Measurements from ENCODE around the gene CTNND2.

CTNND2 gene

DNA sequence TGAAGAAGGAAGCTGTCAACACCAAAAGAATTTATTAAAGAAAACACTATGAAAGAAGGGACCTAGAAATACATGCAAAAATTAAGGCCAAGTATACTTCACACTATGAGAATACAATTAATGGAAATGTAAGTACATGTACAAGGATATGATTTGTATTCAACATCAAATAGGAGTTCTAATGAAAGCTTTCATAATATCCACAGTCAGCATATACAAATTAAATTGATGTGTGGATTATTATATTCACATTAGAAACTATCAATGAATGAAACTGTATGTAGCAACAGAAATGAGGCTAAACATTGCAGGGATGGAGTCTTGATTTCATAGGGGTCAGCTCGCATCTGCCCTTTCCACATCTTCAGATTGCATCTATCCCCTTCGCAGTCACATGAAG lies 401.5 kb downstream of the CTNND2 start:
- Histone ChIP-seq H3K4me1 (ENCODE audit: control insufficient read depth, insufficient read depth, low read length) (no peaks in the 10 kb centered on the region), H3K4me3 (ENCODE audit: low read depth, low read length) (no peak overlapping the region), H3K9me3 (ENCODE audit: control insufficient read depth, insufficient read depth, low read depth, low read length) (no peaks in the 10 kb centered on the region), H3K36me3 (ENCODE audit: control insufficient read depth in 2 of 2, insufficient read depth in 1 of 2, low read length in 2 of 2) (no peaks in the 10 kb centered on the region), H3K27ac (ENCODE audit: extremely low read depth, low read depth, low read length) (no peak overlapping the region)
- ChIA-PET POLR2A (no interaction called here), CTCF (interaction anchor here (1.3 to 1.4 kb wide), 2 partner anchors 236 to 514 kb away, joined by 3 read pairs; no protein-coding TSS in a partner anchor)
- TF ChIP-seq ZNF148 (tag by site-specific recombination; IDR thresholded peaks at IDR 0.05; ENCODE audit: borderline replicate concordance) (no peak), ZNF366 (tag by site-specific recombination; conservative IDR thresholded peaks at IDR 0.05) (no peak), ZFHX2 (tag by site-specific recombination; conservative IDR thresholded peaks at IDR 0.05) (no peak), YY1 (tag by site-specific recombination; IDR thresholded peaks at IDR 0.05) (no peak), ZFP3 (tag by site-specific recombination; IDR thresholded peaks at IDR 0.05; ENCODE audit: low read depth) (no peak), ZNF555 (tag by site-specific recombination; conservative IDR thresholded peaks at IDR 0.05) (no peak), ZNF660 (tag by site-specific recombination; IDR thresholded peaks at IDR 0.05) (no peak), HOXC10 (CRISPR knock-in tag; IDR thresholded peaks at IDR 0.05) (no peak), KLF7 (tag by site-specific recombination; IDR thresholded peaks at IDR 0.05; ENCODE audit: borderline replicate concordance) (no peak), ZFP37 (tag by site-specific recombination; IDR thresholded peaks at IDR 0.05) (no peak), ZNF629 (tag by site-specific recombination; IDR thresholded peaks at IDR 0.05) (no peak), ZNF426 (tag by site-specific recombination; IDR thresholded peaks at IDR 0.05) (no peak), ZNF830 (tag by site-specific recombination; IDR thresholded peaks at IDR 0.05; ENCODE audit: low read depth) (no peak), BCL11A (tag by site-specific recombination; IDR thresholded peaks at IDR 0.05; ENCODE audit: low read depth) (no peak), ZNF404 (tag by site-specific recombination; IDR thresholded peaks at IDR 0.05) (no peak), ZNF501 (tag by site-specific recombination; IDR thresholded peaks at IDR 0.05) (no peak)
- TF ChIP-seq, protein P1, sequence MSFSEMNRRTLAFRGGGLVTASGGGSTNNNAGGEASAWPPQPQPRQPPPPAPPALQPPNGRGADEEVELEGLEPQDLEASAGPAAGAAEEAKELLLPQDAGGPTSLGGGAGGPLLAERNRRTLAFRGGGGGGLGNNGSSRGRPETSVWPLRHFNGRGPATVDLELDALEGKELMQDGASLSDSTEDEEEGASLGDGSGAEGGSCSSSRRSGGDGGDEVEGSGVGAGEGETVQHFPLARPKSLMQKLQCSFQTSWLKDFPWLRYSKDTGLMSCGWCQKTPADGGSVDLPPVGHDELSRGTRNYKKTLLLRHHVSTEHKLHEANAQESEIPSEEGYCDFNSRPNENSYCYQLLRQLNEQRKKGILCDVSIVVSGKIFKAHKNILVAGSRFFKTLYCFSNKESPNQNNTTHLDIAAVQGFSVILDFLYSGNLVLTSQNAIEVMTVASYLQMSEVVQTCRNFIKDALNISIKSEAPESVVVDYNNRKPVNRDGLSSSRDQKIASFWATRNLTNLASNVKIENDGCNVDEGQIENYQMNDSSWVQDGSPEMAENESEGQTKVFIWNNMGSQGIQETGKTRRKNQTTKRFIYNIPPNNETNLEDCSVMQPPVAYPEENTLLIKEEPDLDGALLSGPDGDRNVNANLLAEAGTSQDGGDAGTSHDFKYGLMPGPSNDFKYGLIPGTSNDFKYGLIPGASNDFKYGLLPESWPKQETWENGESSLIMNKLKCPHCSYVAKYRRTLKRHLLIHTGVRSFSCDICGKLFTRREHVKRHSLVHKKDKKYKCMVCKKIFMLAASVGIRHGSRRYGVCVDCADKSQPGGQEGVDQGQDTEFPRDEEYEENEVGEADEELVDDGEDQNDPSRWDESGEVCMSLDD (tag by site-specific recombination; IDR thresholded peaks at IDR 0.05) = no peak

- POLR2A ChIA-PET = no interaction called here
- TF ChIP-seq ZFP37 (tag by site-specific recombination; IDR thresholded peaks at IDR 0.05) = no peak
- TF ChIP-seq ZSCAN16 (tag by site-specific recombination; IDR thresholded peaks at IDR 0.05) = no peak
- no peak for TF ChIP-seq SALL2 (tag by site-specific recombination; IDR thresholded peaks at IDR 0.05; ENCODE audit: borderline replicate concordance)
- TF ChIP-seq, protein P2, sequence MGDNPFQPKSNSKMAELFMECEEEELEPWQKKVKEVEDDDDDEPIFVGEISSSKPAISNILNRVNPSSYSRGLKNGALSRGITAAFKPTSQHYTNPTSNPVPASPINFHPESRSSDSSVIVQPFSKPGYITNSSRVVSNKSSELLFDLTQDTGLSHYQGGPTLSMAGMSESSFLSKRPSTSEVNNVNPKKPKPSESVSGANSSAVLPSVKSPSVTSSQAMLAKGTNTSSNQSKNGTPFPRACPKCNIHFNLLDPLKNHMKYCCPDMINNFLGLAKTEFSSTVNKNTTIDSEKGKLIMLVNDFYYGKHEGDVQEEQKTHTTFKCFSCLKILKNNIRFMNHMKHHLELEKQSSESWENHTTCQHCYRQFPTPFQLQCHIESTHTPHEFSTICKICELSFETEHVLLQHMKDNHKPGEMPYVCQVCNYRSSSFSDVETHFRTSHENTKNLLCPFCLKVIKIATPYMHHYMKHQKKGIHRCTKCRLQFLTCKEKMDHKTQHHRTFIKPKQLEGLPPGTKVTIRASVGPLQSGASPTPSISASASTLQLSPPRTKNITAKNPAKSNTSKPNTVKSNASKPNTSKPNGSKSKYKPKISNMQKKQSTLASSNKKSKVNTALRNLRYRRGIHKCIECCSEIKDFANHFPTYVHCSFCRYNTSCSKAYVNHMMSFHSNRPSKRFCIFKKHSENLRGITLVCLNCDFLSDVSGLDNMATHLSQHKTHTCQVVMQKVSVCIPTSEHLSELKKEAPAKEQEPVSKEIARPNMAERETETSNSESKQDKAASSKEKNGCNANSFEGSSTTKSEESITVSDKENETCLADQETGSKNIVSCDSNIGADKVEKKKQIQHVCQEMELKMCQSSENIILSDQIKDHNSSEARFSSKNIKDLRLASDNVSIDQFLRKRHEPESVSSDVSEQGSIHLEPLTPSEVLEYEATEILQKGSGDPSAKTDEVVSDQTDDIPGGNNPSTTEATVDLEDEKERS (tag by site-specific recombination; IDR thresholded peaks at IDR 0.05) = no peak
- TF ChIP-seq GLI2 (tag by site-specific recombination; IDR thresholded peaks at IDR 0.05; ENCODE audit: borderline replicate concordance, low read depth) = no peak
- TF ChIP-seq ZIC2 (tag by site-specific recombination; IDR thresholded peaks at IDR 0.05) = no peak
- TF ChIP-seq ZBTB21 (tag by site-specific recombination; IDR thresholded peaks at IDR 0.05) = no peak
- TF ChIP-seq ZNF544 (tag by site-specific recombination; IDR thresholded peaks at IDR 0.05) = no peak
- no peak for TF ChIP-seq SP2 (tag by site-specific recombination; IDR thresholded peaks at IDR 0.05)
- no peak for TF ChIP-seq ZXDB (tag by site-specific recombination; IDR thresholded peaks at IDR 0.05)
- Histone ChIP-seq H3K4me1 (ENCODE audit: control insufficient read depth, insufficient read depth, low read length) (no peaks in the 10 kb centered on the region), H3K4me3 (ENCODE audit: low read depth, low read length) (no peak overlapping the region), H3K9me3 (ENCODE audit: control insufficient read depth, insufficient read depth, low read depth, low read length) (no peaks in the 10 kb centered on the region), H3K27ac (ENCODE audit: extremely low read depth, low read depth, low read length) (no peak overlapping the region), H3K36me3 (ENCODE audit: control insufficient read depth in 2 of 2, insufficient read depth in 1 of 2, low read length in 2 of 2) (no peaks in the 10 kb centered on the region)
- CTCF ChIA-PET = no interaction called here
Measured at GRCh38 chr5:11497651-11498050, 406.6 kb downstream of the CTNND2 start.
